C4-2B (cell line): ENCODE measurements around the gene TMEM204.

Experiments
- H3K27ac ChIP-seq: fragments of 450-650 bp; 2 replicates; pipeline ENCODE4 v1.5.1; 2017
- CTCF ChIP-seq: fragments of 450-650 bp; conservative IDR thresholded peaks from 2 replicates; pipeline ENCODE4 v1.5.1; 2017; ENCODE audit warnings: mild to moderate bottlenecking
- ZFX ChIP-seq: fragments of 450-650 bp; IDR thresholded peaks from 2 replicates; pipeline ENCODE4 v1.6.1; 2017

The TMEM204 gene

DNA sequence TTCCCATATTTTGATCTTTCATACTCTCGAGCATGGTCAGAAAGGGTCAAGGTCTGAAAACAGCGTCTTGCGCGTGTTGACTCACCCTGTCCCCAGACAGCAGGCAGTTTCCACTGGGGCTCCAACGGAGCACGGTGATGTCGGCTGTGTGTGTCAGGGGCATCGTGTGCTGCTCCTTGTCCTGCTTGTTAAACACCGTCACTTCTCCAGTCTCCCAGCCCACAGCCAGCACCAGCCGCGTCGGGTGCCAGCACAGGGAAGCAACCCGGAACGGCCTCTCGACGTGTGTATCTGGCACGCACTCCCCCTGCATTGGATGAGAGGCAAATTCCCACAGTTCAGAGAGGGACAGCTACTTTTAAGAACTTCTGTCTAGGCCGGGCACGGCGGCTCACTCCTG, 68.8 kb downstream of the TMEM204 start:
- no peak overlapping the region for H3K27ac ChIP-seq
- TF ChIP-seq ZFX = no peak
- no peak for TF ChIP-seq CTCF
